8988T (cell line): ENCODE data around the gene TRMT61A.
"Not testable (repeated sequence)": the region's sequence is repeated elsewhere in the genome, so short reads cannot be mapped to it uniquely, and the experiment has no call there.

Experiments used
- DNase-seq: peaks from one replicate; pipeline ENCODE4 v3.0.0; 2011

Gene TRMT61A

GRCh38 chr14:103509864-103510723 lies 18.9 kb upstream of the TRMT61A start:
- no peak for DNase-seq

DNA sequence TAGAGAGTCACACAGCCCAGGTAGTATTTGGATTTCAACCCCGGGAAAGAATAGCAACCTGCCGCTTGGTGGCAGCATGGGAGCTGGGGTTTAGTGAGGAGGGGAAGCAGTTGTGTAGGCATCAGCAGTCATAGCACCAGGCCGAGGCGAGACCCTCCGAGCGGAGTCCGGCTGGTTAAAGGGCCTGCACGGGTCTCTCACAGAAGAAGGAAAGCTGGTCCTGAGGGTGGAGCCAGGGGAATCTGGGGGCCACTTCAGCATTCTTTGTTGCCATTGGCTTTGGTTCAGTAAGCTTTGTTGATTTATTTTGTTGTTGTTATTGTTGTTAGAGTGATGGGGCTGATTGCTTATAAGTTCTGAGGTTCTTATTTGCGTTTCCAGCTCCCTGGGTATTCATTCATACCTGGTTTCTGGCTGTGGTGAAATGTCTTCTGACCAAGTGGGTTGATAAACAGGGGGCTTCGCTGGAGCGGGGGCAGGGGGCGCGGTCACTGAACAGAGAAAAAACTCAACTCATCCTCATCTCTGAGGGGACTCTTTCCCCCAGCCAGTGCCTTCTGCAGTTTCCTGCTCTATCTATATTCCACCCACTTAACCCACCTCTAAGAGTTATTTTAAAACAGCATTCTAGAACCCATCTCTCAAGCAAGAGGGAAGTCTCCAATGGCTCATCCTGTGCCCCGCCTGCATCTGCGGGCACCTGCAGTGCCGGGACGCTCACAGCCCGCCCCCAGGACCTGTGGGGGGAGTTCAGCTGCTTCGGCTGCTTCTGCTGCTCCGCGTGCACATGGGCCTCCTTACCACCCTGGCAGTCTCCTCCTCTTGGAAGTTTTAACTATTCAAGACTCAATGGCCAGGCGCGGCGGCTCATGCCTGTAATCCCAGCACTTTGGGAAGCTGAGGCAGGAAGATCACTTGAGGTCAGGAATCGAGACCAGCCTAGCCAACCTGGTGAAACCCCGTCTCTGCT lies 18.0 kb upstream of the TRMT61A start:
- no peak for DNase-seq

DNA sequence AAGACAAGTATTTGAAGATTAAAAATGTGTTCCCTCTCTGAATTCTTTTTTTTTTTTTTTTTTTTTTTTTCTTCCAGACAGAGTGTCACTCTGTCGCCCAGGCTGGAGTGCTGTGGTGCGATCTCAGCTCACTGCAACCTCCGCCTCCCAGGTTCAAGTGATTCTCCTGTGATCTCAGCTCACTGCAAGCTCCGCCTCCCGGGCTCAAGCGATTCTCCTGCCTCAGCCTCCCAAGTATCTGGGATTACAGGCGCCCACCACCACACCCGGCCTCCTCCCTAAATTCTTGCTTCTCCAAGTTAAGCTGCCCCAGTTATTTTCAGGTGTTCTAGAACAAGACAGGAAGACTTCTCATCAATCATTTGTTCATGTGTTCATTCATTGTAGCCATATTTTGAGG lies 16.8 kb upstream of the TRMT61A start:
- not testable (repeated sequence) for DNase-seq

GRCh38 chr14:103512701-103513611 lies 16.0 kb upstream of the TRMT61A start:
- DNase-seq, result peak; percentile 42

DNA sequence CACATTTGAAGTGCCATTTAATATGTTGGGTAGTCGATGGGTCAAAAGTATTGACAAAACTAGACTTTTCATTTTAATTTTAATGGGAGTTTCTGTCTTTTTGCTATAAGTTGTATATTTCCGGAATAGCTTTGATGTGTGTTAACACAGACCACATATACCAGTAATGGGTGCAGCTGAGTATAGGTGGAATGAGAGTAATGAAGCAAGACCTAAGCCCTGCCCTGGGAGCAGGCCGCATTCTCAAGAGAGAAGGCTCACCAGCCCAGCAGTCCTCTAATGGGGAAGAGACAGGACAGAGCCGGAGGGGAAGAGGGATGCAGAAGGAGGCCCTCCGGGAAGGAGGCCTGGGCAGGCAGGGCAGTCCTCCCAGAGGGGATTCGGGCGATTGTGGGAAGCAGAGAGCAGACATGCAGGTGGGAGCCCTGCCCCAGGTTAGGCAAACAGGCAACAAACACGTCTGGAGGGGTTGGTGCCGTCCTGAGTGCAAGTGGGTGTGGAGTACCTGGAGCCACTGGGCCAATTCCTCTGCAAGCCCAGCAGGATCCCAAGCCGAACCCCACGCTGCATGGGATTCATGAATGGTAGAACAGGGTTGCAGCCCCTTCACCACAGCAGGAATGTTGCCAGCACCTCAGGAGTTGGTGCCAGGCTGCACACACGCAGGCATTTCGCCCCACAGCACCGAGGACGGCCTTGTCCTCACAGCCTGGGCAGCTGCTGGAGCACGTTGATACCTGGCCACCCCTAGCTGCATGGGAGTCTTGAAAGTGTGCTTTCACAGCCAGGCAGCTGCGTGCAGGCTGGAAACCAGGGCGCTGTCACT lies 14.2 kb upstream of the TRMT61A start:
- no peak for DNase-seq

DNA sequence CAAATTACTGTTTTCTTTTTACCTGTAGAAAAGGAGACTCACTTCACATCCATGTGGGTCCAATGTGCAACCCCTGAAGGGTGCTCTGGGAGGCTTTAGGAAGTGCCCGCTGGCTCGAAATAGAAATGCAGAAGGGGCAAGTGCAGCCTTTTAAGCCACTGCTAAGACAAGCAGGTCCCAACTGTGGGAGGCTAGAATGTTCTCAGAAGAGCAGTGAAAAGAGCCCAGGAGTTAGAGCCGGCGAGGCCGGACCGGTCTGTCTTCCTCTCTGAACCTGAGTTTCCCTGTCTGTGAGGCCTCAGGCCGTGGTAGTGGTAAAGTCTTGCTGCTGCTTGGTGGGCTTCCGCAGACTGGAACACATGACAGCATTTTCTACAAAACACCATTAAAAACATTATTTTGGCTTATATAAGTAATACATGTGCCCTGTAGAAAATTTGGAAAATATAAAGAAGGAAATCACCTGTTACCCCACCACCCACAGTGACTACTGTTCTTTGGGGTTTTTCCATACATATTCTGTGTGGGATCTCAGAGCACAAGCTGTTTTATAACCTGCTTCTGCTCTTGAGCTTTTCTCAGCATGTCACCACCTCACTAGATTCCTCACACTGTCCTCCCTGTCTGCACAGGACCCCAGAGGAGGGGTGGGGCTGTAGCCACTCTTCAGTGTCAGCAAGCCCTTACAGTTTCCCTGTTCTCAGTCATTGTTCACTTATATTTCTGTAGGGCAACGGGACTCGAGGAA lies 12.4 kb upstream of the TRMT61A start:
- no peak for DNase-seq

DNA sequence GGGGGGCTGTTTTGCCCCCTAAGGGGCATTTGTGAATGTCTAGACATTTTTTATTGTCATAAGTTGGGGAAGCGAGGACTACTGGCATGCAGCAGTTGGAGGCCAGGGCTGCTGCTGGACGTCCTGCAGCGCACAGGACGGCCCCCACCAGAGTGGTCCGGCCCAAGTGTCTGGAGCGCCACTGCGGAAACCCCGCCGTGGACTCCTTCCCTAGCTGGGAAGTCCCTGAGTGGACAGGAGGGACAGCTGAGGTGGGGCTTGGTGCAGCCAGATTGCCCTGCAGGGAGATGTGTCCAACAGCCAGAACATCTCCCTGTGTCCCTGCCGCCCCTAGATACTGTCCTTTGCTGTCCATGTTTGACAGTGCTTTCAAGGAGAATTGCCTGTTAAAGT lies 11.8 kb upstream of the TRMT61A start:
- DNase-seq, result no peak

GRCh38 chr14:103517721-103518421 lies 11.1 kb upstream of the TRMT61A start:
- DNase-seq, result peak; percentile 50

GRCh38 chr14:103518422-103519042 lies 10.5 kb upstream of the TRMT61A start:
- peak; percentile 98 for DNase-seq

DNA sequence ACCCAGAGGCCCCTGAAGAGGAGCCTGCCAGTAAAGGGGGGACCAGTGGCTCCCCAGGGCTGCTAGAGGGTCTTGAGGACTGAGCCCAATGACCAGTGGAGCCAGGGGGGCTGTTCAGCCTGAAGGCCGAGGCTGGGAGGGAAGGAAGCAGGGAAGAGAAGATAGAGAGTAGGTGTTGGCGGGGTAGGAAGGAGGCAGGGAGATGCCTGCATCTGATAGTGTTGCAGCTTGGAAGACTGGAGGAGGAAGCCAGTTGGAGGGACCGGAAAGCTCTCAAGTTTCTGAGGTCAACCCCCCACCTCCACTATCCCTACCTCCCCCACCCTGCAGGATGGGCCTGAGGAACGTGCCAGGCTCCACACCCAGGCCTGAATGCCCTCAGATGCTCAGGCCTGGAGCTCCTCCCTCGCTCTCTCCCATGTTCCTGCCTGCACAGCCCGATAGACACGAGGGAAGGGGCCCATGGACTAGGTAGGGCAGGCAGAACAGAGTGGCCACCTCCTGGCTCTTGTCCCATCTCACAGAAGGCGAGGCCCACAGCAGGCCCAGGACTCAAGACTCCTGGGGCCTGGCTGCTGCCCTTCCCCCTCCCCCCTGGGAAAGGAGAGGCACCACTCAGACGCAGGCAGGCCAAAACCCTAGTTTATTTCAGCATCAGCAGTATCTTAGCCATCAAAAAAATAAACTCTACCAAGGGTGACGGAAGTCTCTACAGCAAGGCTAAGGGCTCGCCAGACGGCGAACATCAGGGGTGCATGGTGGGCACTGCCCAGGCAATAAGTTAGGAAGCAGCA lies 9.8 kb upstream of the TRMT61A start:
- peak; percentile 45 for DNase-seq

DNA sequence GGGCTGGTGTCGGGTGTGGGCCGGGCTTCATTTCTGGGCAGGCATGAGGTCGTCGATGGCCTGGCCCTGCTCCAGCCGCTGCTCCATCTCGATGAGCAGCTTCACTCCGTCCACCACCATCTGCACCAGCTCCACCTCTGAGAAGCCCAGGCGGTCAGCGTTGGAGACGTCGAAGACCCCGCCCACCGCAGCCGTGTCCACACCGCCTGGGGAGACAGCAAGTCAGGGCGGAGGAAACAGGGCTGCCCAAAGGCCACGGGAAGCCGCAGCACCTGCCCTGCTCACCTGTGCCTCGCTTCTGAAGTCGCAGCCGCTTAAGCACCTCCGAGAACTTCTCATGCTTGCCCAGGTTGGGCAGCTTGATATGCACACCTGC lies 9.2 kb upstream of the TRMT61A start:
- no peak for DNase-seq

- no peak for DNase-seq
Observed at GRCh38 chr14:103520269-103520656, 8.7 kb upstream of the TRMT61A start.

- DNase-seq, result peak; percentile 99
Observed at GRCh38 chr14:103520657-103521437, 8.1 kb upstream of the TRMT61A start.

- peak; percentile 89 for DNase-seq
Observed at GRCh38 chr14:103521438-103521950, 7.5 kb upstream of the TRMT61A start.

GRCh38 chr14:103521951-103522563 lies 6.9 kb upstream of the TRMT61A start:
- peak; percentile 76 for DNase-seq

DNA sequence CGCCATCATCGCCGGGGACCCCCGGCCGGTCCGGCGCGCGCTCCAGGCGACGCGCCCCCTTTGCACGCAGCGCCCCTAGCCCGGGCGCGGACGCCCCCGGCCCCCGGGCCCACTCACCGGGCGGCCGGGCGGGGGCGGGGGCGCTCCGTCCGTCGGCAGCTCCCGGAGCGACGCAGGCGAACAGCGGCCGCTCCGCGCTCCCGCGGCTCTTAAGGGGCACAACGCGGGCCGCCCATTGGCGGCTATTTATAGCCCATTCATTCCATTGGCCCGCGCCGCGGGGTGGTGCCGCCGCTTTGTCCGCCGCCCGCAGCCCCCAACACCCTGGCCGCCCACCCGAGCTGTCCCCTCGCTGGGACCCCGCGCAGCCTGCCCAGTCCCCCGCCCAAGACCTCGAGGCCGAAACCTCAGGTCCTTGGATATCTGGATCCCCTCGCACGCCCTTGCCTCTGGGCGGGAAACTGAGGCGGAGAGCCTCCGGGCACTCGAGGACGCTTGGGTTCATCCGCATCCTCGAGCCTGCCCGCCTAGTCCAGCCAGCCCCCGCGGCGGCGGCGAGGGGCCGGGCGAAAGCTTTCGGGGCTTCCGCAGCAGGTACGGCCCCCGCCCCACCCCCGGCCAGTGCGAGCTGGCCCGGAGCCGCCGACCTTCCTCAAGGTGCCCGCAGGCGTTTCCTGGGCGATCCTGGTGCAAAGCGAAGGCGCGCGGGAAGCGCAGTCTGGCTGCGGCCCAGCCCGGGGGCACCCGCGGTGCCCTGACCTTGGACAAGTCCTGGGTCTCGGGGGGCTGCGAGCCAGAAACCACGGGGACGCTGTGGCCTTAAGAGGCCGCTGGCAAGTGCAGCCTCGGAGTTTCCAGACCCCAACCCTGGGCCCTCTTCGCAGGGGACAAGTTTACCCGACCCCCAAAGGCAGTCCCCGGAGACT lies 6.1 kb upstream of the TRMT61A start, which contains the start of gene CKB:
Gene CKB, minus strand, starts transcription at position 182 of the 926 bp plus-strand sequence. CDS start 337 bp downstream, outside the sequence.
- peak; percentile 48 for DNase-seq
